ENCODE measurements around the gene SLC9A1.

Gene SLC9A1

GRCh38 chr1:27097484-27097917 is 57.4 kb downstream of the SLC9A1 start:
- peak; percentile 86 for TF ChIP-seq CTCF (IDR thresholded peaks at IDR 0.05)
- DNase-seq (ENCODE audit: low spot score), result peak; percentile 87
- H3K27ac ChIP-seq, result no peak overlapping the region

GRCh38 chr1:27095576-27095975 is 59.3 kb downstream of the SLC9A1 start:
- no peak for DNase-seq (ENCODE audit: low spot score)
- TF ChIP-seq CTCF (IDR thresholded peaks at IDR 0.05), result no peak
- no peak overlapping the region for H3K27ac ChIP-seq
- no peak overlapping the region for H3K4me3 ChIP-seq

More at GRCh38 chr1:27097484-27097917, 57.4 kb downstream of the SLC9A1 start:
- no peak overlapping the region for H3K4me3 ChIP-seq

- Histone ChIP-seq H3K27ac (no peak overlapping the region), H3K4me3 (no peak overlapping the region)
- TF ChIP-seq CTCF (IDR thresholded peaks at IDR 0.05), result no peak
- DNase-seq (ENCODE audit: low spot score), result peak; percentile 16
Measured at GRCh38 chr1:27092888-27093287, 62.0 kb downstream of the SLC9A1 start.

- no peak for TF ChIP-seq CTCF (IDR thresholded peaks at IDR 0.05)
Measured at GRCh38 chr1:27090911-27091310, 64.0 kb downstream of the SLC9A1 start.

GRCh38 chr1:27087371-27088220 is 67.3 kb downstream of the SLC9A1 start:
- no peak for TF ChIP-seq CTCF (IDR thresholded peaks at IDR 0.05)
- DNase-seq (ENCODE audit: low spot score), result no peak
- H3K4me3 ChIP-seq, result no peak overlapping the region
- H3K27ac ChIP-seq, result no peak overlapping the region

More at GRCh38 chr1:27090911-27091310, 64.0 kb downstream of the SLC9A1 start:
- DNase-seq (ENCODE audit: low spot score), result no peak
- Histone ChIP-seq H3K4me3 (no peak overlapping the region), H3K27ac (no peak overlapping the region)

- DNase-seq (ENCODE audit: low spot score), result no peak
- no peak for TF ChIP-seq CTCF (IDR thresholded peaks at IDR 0.05)
- no peak overlapping the region for H3K27ac ChIP-seq
- H3K4me3 ChIP-seq, result no peak overlapping the region
Measured at GRCh38 chr1:27086628-27087027, 68.3 kb downstream of the SLC9A1 start.

- DNase-seq (ENCODE audit: low spot score), result peak; percentile 17
- TF ChIP-seq CTCF (IDR thresholded peaks at IDR 0.05), result no peak
- Histone ChIP-seq H3K4me3 (no peak overlapping the region), H3K27ac (no peak overlapping the region)
Measured at GRCh38 chr1:27086026-27086425, 68.9 kb downstream of the SLC9A1 start.
